Measurements from ENCODE around the gene CNDP2.

Gene CNDP2

DNA sequence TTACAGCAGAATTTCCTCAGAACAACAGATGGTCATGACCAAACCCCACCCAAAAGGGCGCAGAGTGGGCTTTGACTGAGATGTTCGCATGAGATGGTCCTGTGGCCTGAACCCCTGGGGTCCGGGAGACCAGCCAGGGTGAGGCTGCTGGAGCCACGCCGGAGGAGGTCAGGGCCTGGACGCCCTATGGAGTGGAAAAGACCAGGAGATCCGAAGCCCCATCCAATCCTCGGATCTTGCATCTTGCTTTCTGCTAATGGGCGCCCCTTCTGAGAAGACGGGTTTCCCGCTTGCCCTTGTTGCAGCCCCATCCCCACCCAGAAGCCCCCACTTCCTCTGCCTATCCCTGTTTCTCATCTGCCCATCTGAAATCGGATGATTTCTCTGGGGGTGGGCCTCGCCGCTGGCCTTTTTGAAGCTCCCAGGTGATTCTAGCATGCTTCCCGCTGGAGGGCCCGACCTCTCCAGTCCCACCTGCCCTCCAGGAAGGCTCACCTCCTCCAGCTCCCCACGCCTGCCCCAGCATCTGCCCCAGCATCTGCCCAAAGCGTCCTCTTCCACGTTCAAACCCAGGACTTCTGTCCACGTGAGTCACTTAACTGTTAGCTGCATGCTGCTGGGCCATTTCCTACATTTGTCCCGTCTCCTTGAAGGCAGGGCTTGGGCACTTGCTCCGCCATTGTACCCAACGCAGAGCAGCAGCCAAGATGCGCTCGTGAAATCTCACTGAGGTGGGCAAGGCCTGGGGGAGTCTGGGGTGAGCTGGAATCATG is 33.8 kb downstream of the CNDP2 start:
- DNase-seq (ENCODE audit: low read depth) = no peak
- no peak overlapping the region for H3K4me3 ChIP-seq (ENCODE audit: low read depth, low read length)

GRCh38 chr18:74530584-74530862 is 34.4 kb downstream of the CNDP2 start:
- H3K4me3 ChIP-seq (ENCODE audit: low read depth, low read length) = no peak overlapping the region
- DNase-seq (ENCODE audit: low read depth) = no peak

- DNase-seq (ENCODE audit: low read depth) = no peak
Observed at GRCh38 chr18:74531043-74531442, 34.9 kb downstream of the CNDP2 start.

DNA sequence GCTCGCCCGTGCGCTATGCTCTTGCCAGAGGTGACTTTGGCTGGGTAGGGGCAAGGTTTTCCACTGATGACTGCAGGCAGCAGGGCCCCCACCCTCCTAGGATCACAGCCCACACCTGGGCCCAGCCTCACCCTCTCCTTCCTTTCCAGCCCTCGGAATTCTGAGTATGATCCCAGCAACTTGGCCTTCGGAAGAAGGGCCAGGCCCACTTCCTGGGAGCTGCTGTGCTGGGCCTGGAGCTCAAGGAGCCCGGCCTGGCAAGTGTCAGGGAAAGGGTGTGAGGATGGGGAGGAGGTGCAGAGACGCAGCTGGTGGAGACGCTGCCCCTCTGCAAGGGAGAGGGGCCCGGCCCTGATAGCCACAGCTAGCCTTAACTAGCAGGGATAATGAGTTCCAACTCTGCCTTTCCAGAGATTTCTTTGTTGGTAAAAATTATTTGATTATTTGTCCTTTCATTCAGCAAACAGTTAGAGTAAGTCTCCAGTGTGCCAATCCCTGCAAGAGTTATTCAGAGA is 36.4 kb downstream of the CNDP2 start:
- no peak for DNase-seq (ENCODE audit: low read depth)

More at GRCh38 chr18:74531043-74531442, 34.9 kb downstream of the CNDP2 start:
- no peak overlapping the region for H3K4me3 ChIP-seq (ENCODE audit: low read depth, low read length)

GRCh38 chr18:74533666-74534065 is 37.5 kb downstream of the CNDP2 start:
- no peak for DNase-seq (ENCODE audit: low read depth)
- no peak overlapping the region for H3K4me3 ChIP-seq (ENCODE audit: low read depth, low read length)

More for the DNA sequence above, 36.4 kb downstream of the CNDP2 start:
- no peak overlapping the region for H3K4me3 ChIP-seq (ENCODE audit: low read depth, low read length)

DNA sequence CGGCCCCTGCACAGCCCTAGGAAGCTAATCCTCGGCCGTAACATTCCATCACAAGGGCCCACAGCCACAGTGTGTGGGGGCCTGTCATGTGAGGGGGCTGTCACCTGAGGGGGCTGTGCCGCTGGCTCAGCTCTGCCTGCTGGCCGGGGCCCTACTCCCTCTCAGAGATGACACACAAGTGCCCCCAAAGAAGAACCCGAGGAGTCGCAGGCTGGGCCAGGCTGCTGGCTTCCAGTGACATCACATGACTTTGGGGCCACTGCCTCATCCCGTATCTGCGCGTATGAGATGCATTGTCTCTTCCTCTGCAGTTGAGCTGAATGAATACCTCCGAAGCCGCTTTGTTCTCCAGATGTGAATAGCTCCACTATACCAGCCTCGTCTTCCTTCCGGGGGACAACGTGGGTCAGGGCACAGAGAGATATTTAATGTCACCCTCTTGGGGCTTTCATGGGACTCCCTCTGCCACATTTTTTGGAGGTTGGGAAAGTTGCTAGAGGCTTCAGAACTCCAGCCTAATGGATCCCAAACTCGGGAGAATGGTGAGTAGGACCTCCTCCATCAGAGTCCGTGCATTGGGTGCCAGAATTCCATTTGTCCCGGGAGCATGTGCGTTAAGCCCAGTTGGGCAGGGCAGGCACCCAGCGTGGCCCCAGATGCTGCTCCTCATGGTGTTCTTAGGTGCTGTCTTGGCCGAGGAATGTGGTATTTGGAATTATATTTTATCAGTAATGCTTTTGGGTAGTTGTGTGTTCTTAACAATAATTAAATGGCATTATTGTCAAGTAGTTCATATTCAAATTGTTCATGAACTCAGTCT is 38.2 kb downstream of the CNDP2 start, which contains the start of gene CNDP1:
Gene CNDP1, plus strand, starts transcription at position 351 of the 820 bp plus-strand sequence. Its CDS starts 168 bp downstream, at position 519.
- no peak for DNase-seq (ENCODE audit: low read depth)
- no peak within 1 kb of the TSS for H3K4me3 ChIP-seq (ENCODE audit: low read depth, low read length)

DNA sequence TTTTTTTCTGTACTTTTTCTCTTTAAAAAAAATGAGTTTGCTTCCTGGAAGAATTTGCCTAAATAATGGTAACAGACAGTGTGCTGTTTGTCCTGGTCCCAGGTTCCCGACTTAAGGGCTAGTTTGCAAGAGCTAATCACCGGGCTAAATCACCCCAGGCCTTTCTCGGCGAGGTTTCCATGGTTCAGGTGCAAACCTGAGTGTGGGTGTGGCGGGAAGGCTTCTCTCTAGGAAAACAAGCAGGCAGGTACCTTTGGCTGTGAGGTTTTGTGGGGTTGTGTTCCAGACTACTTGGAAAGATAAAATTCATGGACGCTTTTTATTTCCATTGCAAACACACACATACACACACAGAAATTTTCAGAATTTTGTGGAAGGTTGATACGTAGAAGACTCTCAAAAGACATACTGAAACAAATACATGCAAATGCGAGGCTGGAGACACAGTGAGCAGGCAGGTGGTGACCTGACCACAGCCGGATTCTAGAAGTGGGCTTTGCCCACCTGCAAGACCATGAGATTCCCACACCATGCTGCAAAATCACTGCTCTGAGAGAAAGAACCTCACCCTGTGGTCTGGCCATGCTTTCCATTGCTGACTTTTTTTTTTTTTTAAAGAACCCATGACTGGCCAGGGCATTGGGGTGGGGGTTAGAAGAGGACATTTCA is 39.0 kb downstream of the CNDP2 start:
- H3K4me3 ChIP-seq (ENCODE audit: low read depth, low read length) = no peak overlapping the region
- DNase-seq (ENCODE audit: low read depth) = no peak

DNA sequence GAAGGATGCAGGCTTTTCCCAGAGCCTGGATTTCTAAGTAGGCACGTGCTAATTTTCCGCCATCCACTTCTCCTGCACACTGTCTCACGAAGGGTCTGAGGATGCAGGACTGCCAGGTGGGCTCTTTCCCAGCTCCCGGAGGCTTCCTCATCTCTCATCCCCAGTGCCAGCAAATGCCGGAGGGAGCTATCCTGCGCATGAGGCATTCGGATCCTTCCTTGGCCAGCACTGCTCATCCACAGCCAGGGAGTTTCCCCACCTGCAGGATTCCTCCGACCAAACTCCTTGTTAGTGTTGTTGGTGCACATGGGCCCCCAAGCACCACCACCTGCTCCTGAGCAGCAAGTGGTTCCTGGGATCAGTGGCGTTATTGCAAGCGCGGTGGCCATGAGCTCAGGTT is 43.1 kb downstream of the CNDP2 start:
- DNase-seq (ENCODE audit: low read depth) = no peak
- no peak overlapping the region for H3K4me3 ChIP-seq (ENCODE audit: low read depth, low read length)

- no peak for DNase-seq (ENCODE audit: low read depth)
- H3K4me3 ChIP-seq (ENCODE audit: low read depth, low read length) = no peak overlapping the region
Observed at GRCh38 chr18:74540652-74541421, 44.7 kb downstream of the CNDP2 start.

- no peak overlapping the region for H3K4me3 ChIP-seq (ENCODE audit: low read depth, low read length)
- DNase-seq (ENCODE audit: low read depth) = no peak
Observed at GRCh38 chr18:74541703-74542555, 45.8 kb downstream of the CNDP2 start.

- DNase-seq (ENCODE audit: low read depth) = no peak
- no peak overlapping the region for H3K4me3 ChIP-seq (ENCODE audit: low read depth, low read length)
Observed at GRCh38 chr18:74544898-74545297, 48.7 kb downstream of the CNDP2 start.

GRCh38 chr18:74546007-74546406 is 49.8 kb downstream of the CNDP2 start:
- no peak overlapping the region for H3K4me3 ChIP-seq (ENCODE audit: low read depth, low read length)
- DNase-seq (ENCODE audit: low read depth) = no peak

- H3K4me3 ChIP-seq (ENCODE audit: low read depth, low read length) = no peak overlapping the region
- DNase-seq (ENCODE audit: low read depth) = peak; percentile 4
Observed at GRCh38 chr18:74546751-74547530, 50.8 kb downstream of the CNDP2 start.

DNA sequence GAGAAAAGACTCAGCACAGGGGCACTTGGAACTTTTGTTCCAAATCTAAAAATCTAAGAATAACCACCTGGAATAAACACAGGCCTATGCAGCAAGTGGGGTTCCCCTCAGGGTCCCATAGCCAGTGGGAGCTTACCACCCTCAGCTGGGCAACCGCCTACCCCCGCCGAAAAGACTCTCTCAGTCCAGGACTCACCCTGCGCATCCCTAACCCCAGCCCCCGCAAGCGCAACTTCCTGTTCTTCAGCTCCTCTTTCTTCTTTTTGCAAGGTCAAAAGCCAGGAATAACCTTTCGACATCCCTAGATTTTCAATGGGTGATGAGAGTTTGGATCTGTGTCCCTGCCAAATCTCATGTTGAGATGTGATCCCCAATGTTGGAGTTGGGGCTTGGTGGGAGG is 51.7 kb downstream of the CNDP2 start:
- no peak for DNase-seq (ENCODE audit: low read depth)
- no peak overlapping the region for H3K4me3 ChIP-seq (ENCODE audit: low read depth, low read length)

DNA sequence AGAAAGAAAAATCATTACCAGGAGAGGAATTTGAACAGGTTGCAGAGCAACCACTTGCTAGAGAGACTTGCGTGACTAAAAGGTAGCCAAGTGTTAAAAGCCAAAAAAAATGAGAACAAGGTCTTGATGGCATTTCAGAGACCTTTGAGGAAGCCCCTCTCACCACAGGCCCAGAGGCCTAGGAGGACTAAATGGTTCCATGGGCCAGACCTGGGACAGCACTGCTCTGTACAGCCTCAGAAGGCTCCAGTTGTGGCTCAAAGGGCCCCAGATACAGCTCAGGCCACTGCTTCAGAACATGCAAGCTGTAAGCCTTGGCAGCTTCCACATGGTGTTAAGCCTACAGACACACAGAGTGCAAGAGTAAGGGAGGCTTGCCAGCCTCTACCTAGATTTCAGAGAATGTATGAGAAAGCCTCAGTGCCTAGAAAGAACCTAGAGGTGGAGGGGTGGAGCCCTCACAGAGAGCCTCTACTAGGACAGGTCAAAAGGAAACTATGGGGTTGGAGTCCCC is 53.5 kb downstream of the CNDP2 start:
- no peak overlapping the region for H3K4me3 ChIP-seq (ENCODE audit: low read depth, low read length)
- no peak for DNase-seq (ENCODE audit: low read depth)

GRCh38 chr18:74550886-74551285 is 54.7 kb downstream of the CNDP2 start:
- DNase-seq (ENCODE audit: low read depth) = no peak
- H3K4me3 ChIP-seq (ENCODE audit: low read depth, low read length) = no peak overlapping the region

GRCh38 chr18:74551452-74551851 is 55.3 kb downstream of the CNDP2 start:
- H3K4me3 ChIP-seq (ENCODE audit: low read depth, low read length) = no peak overlapping the region
- DNase-seq (ENCODE audit: low read depth) = no peak
